Measurements from ENCODE around the gene TAGLN2. TPM values are rescaled to one million over a fixed set of nuclear protein-coding genes. Genes with fewer than 3 reads are reported as not detected.

Gene TAGLN2
- polyA plus RNA-seq, 6 donors from 2014 or later, result 1,235 to 1,676 (median 1,380) TPM

- Mint-ChIP-seq H3K36me3 (peaks cover 0 to 7% of the 10 kb centered on the region in 2 donors), H3K27ac (peak overlapping the region in 2 of 6 donors; percentile 5 to 18), H3K4me1 (peaks cover 15 to 26% (median 22%) of the 10 kb centered on the region in 3 donors), H3K27me3 (peaks cover 0 to 21% (median 14%) of the 10 kb centered on the region in 3 donors), H3K4me3 (no peak overlapping the region), H3K9me3 (no peaks in the 10 kb centered on the region)
- DNase-seq (no peak), ATAC-seq (ENCODE audit: low read depth in 2 of 2) (no peak)
These were observed 32.4 kb downstream of the TAGLN2 start for GRCh38 chr1:159892944-159893343.

- peaks cover 0 to 7% of the 10 kb centered on the region in 2 donors for H3K36me3 Mint-ChIP-seq
- peak; percentile 47 for DNase-seq
- H3K4me3 Mint-ChIP-seq, result peak overlapping the region in 2 of 8 donors; percentile 41 to 45
These were observed 33.8 kb downstream of the TAGLN2 start for GRCh38 chr1:159891275-159892157.

GRCh38 chr1:159890390-159890789 lies 34.9 kb downstream of the TAGLN2 start:
- Mint-ChIP-seq H3K27me3 (peaks cover 0 to 9% (median 3%) of the 10 kb centered on the region in 3 donors), H3K27ac (peak overlapping the region in 4 of 6 donors; percentile 12 to 67 (median 45)), H3K4me1 (peaks cover 15 to 28% (median 22%) of the 10 kb centered on the region in 3 donors), H3K9me3 (no peaks in the 10 kb centered on the region), H3K36me3 (no peaks in the 10 kb centered on the region), H3K4me3 (no peak overlapping the region)
- ATAC-seq (ENCODE audit: low read depth in 2 of 2) (no peak), DNase-seq (no peak)

More at GRCh38 chr1:159891275-159892157, 33.8 kb downstream of the TAGLN2 start:
- peak overlapping the region in 4 of 6 donors; percentile 13 to 68 (median 54) for H3K27ac Mint-ChIP-seq
- no peaks in the 10 kb centered on the region for H3K9me3 Mint-ChIP-seq
- ATAC-seq (ENCODE audit: low read depth in 2 of 2), result peak; percentile 74
- peaks cover 0 to 20% (median 14%) of the 10 kb centered on the region in 3 donors for H3K27me3 Mint-ChIP-seq
- peaks cover 15 to 28% (median 22%) of the 10 kb centered on the region in 3 donors for H3K4me1 Mint-ChIP-seq

DNA sequence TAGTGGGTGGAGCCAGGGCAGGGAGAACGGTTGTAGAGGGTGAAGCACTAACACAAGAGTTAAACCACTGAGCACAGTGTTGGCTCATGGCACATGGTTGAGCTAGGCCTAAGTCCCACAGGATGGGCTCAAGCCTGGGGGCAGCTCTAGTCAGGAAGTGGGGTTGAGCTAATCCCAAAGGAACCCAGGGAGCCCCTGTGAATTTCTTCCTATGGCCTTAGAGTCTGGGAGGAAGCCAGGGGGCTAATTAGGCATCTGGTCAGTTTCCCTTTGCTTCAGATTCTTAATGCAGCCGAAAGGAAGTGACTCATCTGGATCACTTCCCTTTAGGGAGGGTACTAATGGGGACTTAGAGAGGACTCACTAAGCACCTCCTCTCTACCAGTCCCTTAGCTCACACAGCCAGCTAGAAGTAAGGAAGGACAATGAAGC lies 35.5 kb downstream of the TAGLN2 start:
- Mint-ChIP-seq H3K36me3 (no peaks in the 10 kb centered on the region), H3K9me3 (no peaks in the 10 kb centered on the region), H3K4me1 (peaks cover 15 to 28% (median 22%) of the 10 kb centered on the region in 3 donors), H3K27ac (peak overlapping the region; percentile 12 to 96 (median 60)), H3K4me3 (peak overlapping the region in 2 of 8 donors; percentile 1 to 57), H3K27me3 (peaks cover 0 to 3% (median 0%) of the 10 kb centered on the region in 3 donors)
- peak; percentile 35 for DNase-seq
- peak; percentile 73 to 74 for ATAC-seq (ENCODE audit: low read depth in 2 of 2)

- Mint-ChIP-seq H3K9me3 (no peaks in the 10 kb centered on the region), H3K4me3 (peak overlapping the region in 6 of 8 donors; percentile 1 to 44 (median 14)), H3K4me1 (peaks cover 15 to 28% (median 22%) of the 10 kb centered on the region in 3 donors), H3K27me3 (no peaks in the 10 kb centered on the region), H3K27ac (peak overlapping the region; percentile 10 to 84 (median 48)), H3K36me3 (peaks cover 0 to 4% of the 10 kb centered on the region in 2 donors)
- DNase-seq (peak; percentile 47), ATAC-seq (ENCODE audit: low read depth in 2 of 2) (peak; percentile 70 to 75)
These were observed 36.1 kb downstream of the TAGLN2 start for GRCh38 chr1:159889202-159889601.

GRCh38 chr1:159884296-159884695 lies 41.0 kb downstream of the TAGLN2 start:
- no peak overlapping the region for H3K27ac Mint-ChIP-seq
- no peaks in the 10 kb centered on the region for H3K27me3 Mint-ChIP-seq
- no peak for DNase-seq
- peaks cover 0 to 4% of the 10 kb centered on the region in 2 donors for H3K36me3 Mint-ChIP-seq
- ATAC-seq (ENCODE audit: low read depth in 2 of 2), result no peak
- no peak overlapping the region for H3K4me3 Mint-ChIP-seq
- H3K4me1 Mint-ChIP-seq, result peaks cover 4 to 7% (median 4%) of the 10 kb centered on the region in 3 donors
- no peaks in the 10 kb centered on the region for H3K9me3 Mint-ChIP-seq

DNA sequence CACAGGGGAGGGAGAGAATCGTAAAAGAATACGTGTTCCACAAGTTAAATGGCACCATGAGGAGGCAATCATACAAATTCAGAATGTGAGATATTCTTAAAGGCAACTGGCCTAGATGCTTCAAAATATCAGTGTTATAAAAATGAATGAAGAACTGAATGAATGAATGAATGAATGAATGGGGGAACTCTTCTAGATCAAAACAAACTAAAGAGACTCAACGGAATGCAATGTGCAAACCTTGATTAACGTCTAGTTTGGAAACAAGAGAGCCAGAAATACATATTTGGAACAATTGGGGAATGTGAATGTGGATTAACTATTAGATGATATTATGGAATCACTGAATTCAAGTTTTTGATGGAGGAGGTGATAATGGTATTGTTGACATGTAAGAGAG lies 42.2 kb downstream of the TAGLN2 start:
- no peak for DNase-seq
- H3K4me3 Mint-ChIP-seq, result no peak overlapping the region
- peaks cover 4 to 7% of the 10 kb centered on the region in 2 donors for H3K36me3 Mint-ChIP-seq
- H3K9me3 Mint-ChIP-seq, result no peaks in the 10 kb centered on the region
- ATAC-seq (ENCODE audit: low read depth in 2 of 2), result no peak
- peaks cover 0 to 6% (median 4%) of the 10 kb centered on the region in 3 donors for H3K27me3 Mint-ChIP-seq
- H3K27ac Mint-ChIP-seq, result no peak overlapping the region
- peaks cover 0 to 2% (median 2%) of the 10 kb centered on the region in 3 donors for H3K4me1 Mint-ChIP-seq

GRCh38 chr1:159882527-159882862 lies 42.8 kb downstream of the TAGLN2 start:
- H3K36me3 Mint-ChIP-seq, result peaks cover 4 to 7% of the 10 kb centered on the region in 2 donors
- ATAC-seq (ENCODE audit: low read depth in 2 of 2) (no peak), DNase-seq (no peak)
- H3K4me3 Mint-ChIP-seq, result no peak overlapping the region
- peaks cover 0 to 6% (median 4%) of the 10 kb centered on the region in 3 donors for H3K27me3 Mint-ChIP-seq
- no peaks in the 10 kb centered on the region for H3K9me3 Mint-ChIP-seq
- peaks cover 0 to 2% (median 2%) of the 10 kb centered on the region in 3 donors for H3K4me1 Mint-ChIP-seq
- no peak overlapping the region for H3K27ac Mint-ChIP-seq

GRCh38 chr1:159881622-159882526 lies 43.4 kb downstream of the TAGLN2 start:
- Mint-ChIP-seq H3K4me1 (peaks cover 0 to 2% (median under 1%) of the 10 kb centered on the region in 3 donors), H3K27ac (no peak overlapping the region), H3K4me3 (no peak overlapping the region), H3K36me3 (peaks cover 4 to 7% of the 10 kb centered on the region in 2 donors), H3K9me3 (no peaks in the 10 kb centered on the region), H3K27me3 (peaks cover 0 to 6% (median 4%) of the 10 kb centered on the region in 3 donors)
- ATAC-seq (ENCODE audit: low read depth in 2 of 2), result no peak
- DNase-seq, result no peak

- ATAC-seq (ENCODE audit: low read depth in 2 of 2), result no peak
- DNase-seq, result no peak
- Mint-ChIP-seq H3K27me3 (peaks cover 0 to 6% (median 4%) of the 10 kb centered on the region in 3 donors), H3K9me3 (no peaks in the 10 kb centered on the region), H3K27ac (no peak overlapping the region), H3K36me3 (peaks cover 11 to 15% of the 10 kb centered on the region in 2 donors), H3K4me1 (peaks cover 0 to 2% (median 0%) of the 10 kb centered on the region in 3 donors), H3K4me3 (no peak overlapping the region)
These were observed 44.9 kb downstream of the TAGLN2 start for GRCh38 chr1:159880430-159880829.

- no peak for DNase-seq
- Mint-ChIP-seq H3K27me3 (peaks cover 0 to 6% (median 4%) of the 10 kb centered on the region in 3 donors), H3K9me3 (no peaks in the 10 kb centered on the region), H3K27ac (no peak overlapping the region), H3K4me1 (peaks cover 0 to 2% (median 0%) of the 10 kb centered on the region in 3 donors), H3K4me3 (no peak overlapping the region), H3K36me3 (peaks cover 11 to 15% of the 10 kb centered on the region in 2 donors)
- ATAC-seq (ENCODE audit: low read depth in 2 of 2), result no peak
These were observed 45.3 kb downstream of the TAGLN2 start for GRCh38 chr1:159879977-159880376.

GRCh38 chr1:159879136-159879535 lies 46.2 kb downstream of the TAGLN2 start:
- no peak for DNase-seq
- Mint-ChIP-seq H3K4me3 (no peak overlapping the region), H3K36me3 (peaks cover 7 to 15% of the 10 kb centered on the region in 2 donors), H3K27me3 (peaks cover 3 to 6% (median 4%) of the 10 kb centered on the region in 3 donors), H3K9me3 (no peaks in the 10 kb centered on the region), H3K4me1 (peaks cover 0 to 2% (median 0%) of the 10 kb centered on the region in 3 donors), H3K27ac (no peak overlapping the region)
- ATAC-seq (ENCODE audit: low read depth in 2 of 2), result no peak

Measured in naive B cell (primary cell).